ENCODE results near the gene MRPS15.

DNA sequence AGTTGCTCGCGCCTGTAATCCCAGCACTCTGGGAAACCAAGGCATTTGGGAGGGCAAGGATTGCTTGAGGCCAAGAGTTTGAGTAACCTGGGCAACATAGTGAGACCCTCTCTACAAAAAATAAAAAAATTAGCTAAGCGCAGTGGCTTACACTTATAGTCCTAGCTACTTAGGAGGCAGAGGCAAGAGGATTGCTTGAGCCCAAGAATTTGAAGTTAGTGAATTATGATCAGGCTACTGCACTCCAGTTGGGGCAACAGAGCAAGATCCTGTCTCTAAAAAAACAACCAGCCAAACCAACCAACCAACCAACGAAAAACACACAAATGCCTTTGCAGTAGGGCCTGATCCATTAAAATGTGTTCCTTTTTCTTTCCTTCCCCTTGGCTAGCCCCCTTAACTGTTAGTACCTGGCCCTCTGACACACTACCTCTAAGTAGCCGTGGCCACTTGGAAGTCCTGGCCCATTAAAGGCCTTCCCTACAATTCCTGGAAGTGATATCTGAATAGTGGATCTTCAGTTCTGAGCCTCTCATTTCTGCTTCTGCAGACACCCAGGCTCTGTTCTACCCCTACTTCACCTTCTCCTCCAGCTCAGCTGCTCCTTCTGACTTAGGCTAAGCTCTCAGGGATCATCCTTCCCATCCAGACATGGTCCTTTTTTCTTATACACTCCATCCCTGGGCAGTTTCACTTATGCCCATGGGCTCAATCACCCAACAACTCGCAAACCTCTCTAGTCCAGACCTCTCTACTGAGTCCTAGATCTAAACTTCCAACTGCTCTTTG is 10.4 kb downstream of the MRPS15 start:
- TF ChIP-seq POLR2A (IDR thresholded peaks at IDR 0.05; ENCODE audit: low read depth, low read length) = no peak
- TF ChIP-seq TAF1 (IDR thresholded peaks at IDR 0.05; ENCODE audit: borderline replicate concordance, low read depth, low read length) = no peak
